ENCODE results near the gene FZD7.

DNA sequence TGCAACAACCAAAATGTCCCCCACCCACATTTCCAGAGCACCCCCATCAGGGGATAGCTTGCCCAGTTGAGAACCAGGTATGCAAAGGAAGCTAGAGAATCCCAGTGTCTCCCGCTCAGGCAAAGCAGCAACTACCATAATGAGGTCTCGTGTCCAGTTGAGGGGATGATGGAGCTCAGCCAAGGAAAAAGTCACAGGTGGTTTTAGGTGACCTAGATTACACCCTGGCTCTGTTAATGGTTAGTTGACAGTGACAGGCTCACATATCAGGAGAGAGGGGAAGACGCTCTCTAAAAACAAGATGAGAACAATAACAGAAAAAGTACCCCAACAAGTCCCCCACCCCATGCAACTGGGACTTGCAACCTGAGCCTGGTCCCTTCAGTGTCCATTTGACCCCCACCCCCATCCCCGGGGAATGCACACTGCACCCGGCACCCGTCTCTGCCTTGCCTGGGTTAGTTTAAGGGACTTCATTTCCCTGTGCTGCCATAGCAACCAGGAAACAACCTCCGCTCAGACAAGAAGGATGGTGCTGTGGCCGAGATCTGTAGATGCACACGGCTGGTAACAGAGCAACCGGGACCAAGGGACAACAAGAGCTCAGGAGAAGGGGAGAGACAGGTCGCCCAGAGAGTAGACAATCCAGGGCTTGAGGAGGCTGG lies 39.2 kb downstream of the FZD7 start, which contains the start of gene KIAA2012:
- TF ChIP-seq CTCF (IDR thresholded peaks at IDR 0.05) (no peak), POLR2A (IDR thresholded peaks at IDR 0.05) (no peak)

Data from body of pancreas (tissue), 4 donors.